ENCODE results near the gene AUTS2.

DNA sequence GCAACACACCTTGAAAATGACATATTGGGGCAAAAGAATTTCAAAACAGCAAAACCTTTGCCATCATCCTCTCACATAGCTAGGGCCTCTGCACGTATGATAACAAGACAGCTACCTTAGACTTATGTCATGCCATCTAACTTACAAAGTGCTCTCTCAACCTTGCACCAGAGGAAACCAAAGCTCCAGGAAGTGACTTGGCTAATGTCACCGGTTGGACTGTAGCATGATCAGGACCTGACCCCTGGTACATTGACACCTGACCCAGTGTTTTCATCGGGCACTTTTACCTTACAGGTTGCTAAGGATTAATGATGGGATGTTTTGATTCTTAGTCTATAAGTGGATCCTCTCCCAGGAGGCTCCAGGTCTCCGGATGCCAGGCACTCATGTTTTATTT lies 1003.8 kb downstream of the AUTS2 start:
- TF ChIP-seq, protein P1, sequence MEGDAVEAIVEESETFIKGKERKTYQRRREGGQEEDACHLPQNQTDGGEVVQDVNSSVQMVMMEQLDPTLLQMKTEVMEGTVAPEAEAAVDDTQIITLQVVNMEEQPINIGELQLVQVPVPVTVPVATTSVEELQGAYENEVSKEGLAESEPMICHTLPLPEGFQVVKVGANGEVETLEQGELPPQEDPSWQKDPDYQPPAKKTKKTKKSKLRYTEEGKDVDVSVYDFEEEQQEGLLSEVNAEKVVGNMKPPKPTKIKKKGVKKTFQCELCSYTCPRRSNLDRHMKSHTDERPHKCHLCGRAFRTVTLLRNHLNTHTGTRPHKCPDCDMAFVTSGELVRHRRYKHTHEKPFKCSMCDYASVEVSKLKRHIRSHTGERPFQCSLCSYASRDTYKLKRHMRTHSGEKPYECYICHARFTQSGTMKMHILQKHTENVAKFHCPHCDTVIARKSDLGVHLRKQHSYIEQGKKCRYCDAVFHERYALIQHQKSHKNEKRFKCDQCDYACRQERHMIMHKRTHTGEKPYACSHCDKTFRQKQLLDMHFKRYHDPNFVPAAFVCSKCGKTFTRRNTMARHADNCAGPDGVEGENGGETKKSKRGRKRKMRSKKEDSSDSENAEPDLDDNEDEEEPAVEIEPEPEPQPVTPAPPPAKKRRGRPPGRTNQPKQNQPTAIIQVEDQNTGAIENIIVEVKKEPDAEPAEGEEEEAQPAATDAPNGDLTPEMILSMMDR (IDR thresholded peaks at IDR 0.05 in 2 of 3, conservative IDR thresholded peaks at IDR 0.05 in 1 of 3; ENCODE audit: control insufficient read depth in 2 of 3, extremely low read depth in 1 of 3, insufficient read depth in 1 of 3, low read depth in 3 of 3, low read length in 3 of 3) = no peak
- TF ChIP-seq, protein P2, sequence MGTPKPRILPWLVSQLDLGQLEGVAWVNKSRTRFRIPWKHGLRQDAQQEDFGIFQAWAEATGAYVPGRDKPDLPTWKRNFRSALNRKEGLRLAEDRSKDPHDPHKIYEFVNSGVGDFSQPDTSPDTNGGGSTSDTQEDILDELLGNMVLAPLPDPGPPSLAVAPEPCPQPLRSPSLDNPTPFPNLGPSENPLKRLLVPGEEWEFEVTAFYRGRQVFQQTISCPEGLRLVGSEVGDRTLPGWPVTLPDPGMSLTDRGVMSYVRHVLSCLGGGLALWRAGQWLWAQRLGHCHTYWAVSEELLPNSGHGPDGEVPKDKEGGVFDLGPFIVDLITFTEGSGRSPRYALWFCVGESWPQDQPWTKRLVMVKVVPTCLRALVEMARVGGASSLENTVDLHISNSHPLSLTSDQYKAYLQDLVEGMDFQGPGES (IDR thresholded peaks at IDR 0.05) = no peak
- TF ChIP-seq SREBF1 (IDR thresholded peaks at IDR 0.05; ENCODE audit: low read length) (no peak), TARDBP (IDR thresholded peaks at IDR 0.05; ENCODE audit: borderline replicate concordance) (no peak)
- TF ChIP-seq, protein P3, sequence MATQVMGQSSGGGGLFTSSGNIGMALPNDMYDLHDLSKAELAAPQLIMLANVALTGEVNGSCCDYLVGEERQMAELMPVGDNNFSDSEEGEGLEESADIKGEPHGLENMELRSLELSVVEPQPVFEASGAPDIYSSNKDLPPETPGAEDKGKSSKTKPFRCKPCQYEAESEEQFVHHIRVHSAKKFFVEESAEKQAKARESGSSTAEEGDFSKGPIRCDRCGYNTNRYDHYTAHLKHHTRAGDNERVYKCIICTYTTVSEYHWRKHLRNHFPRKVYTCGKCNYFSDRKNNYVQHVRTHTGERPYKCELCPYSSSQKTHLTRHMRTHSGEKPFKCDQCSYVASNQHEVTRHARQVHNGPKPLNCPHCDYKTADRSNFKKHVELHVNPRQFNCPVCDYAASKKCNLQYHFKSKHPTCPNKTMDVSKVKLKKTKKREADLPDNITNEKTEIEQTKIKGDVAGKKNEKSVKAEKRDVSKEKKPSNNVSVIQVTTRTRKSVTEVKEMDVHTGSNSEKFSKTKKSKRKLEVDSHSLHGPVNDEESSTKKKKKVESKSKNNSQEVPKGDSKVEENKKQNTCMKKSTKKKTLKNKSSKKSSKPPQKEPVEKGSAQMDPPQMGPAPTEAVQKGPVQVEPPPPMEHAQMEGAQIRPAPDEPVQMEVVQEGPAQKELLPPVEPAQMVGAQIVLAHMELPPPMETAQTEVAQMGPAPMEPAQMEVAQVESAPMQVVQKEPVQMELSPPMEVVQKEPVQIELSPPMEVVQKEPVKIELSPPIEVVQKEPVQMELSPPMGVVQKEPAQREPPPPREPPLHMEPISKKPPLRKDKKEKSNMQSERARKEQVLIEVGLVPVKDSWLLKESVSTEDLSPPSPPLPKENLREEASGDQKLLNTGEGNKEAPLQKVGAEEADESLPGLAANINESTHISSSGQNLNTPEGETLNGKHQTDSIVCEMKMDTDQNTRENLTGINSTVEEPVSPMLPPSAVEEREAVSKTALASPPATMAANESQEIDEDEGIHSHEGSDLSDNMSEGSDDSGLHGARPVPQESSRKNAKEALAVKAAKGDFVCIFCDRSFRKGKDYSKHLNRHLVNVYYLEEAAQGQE (IDR thresholded peaks at IDR 0.05; ENCODE audit: low read depth, low read length) = no peak
- TF ChIP-seq, protein P4, sequence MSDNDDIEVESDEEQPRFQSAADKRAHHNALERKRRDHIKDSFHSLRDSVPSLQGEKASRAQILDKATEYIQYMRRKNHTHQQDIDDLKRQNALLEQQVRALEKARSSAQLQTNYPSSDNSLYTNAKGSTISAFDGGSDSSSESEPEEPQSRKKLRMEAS (IDR thresholded peaks at IDR 0.05; ENCODE audit: low read depth, low read length) = no peak

Data from GM12878 (cell line).